OCI-LY1 (cell line): ENCODE data around the gene RBM43.
A peak's percentile ranks its signal among the peaks of the same experiment; 100 is the strongest.

ENCODE experiments used
- H2AFZ ChIP-seq: fragments of 200-600 bp; sonication (generic), shearing (Covaris generic); 2 replicates; pipeline ENCODE4 v1.6.0; 2014; ENCODE audit warnings: antibody characterized with exemption, mild to moderate bottlenecking, low read length
- H3F3A ChIP-seq: fragments of 200-600 bp; sonication (generic), shearing (Covaris generic); 2 replicates; pipeline ENCODE4 v1.6.0; 2014; ENCODE audit warnings: mild to moderate bottlenecking, antibody characterized with exemption, low read length, moderate library complexity; ENCODE audit not compliant: insufficient read depth
- H3K27ac ChIP-seq: fragments of 200-600 bp; sonication (generic); 2 replicates; pipeline ENCODE4 v1.5.1; 2014; ENCODE audit warnings: low read length, mixed run types, mild to moderate bottlenecking, low read depth; ENCODE audit not compliant: poor library complexity, severe bottlenecking
- H3K27me3 ChIP-seq: fragments of 200-600 bp; sonication (generic); 2 replicates; pipeline ENCODE4 v1.6.0; 2014; ENCODE audit warnings: antibody characterized with exemption, mild to moderate bottlenecking, low read length, moderate library complexity; ENCODE audit not compliant: insufficient read depth
- H3K36me3 ChIP-seq: fragments of 200-600 bp; sonication (generic); 2 replicates; pipeline ENCODE4 v1.6.1; 2014; ENCODE audit warnings: mild to moderate bottlenecking, antibody characterized with exemption, low read length, moderate library complexity, mixed read lengths; ENCODE audit not compliant: insufficient read depth
- H3K4me1 ChIP-seq: fragments of 200-600 bp; sonication (generic); 2 replicates; pipeline ENCODE4 v1.5.1; 2014; ENCODE audit warnings: mild to moderate bottlenecking, low read length, moderate library complexity; ENCODE audit not compliant: insufficient read depth, severe bottlenecking
- H3K4me2 ChIP-seq: fragments of 200-600 bp; sonication (generic), shearing (Covaris generic); 2 replicates; pipeline ENCODE4 v1.6.1; 2014; ENCODE audit warnings: low read length
- H3K4me3 ChIP-seq: fragments of 200-600 bp; sonication (generic); 2 replicates; pipeline ENCODE4 v1.5.1; 2014; ENCODE audit warnings: low read length, low read depth, mild to moderate bottlenecking, mixed read lengths; ENCODE audit not compliant: poor library complexity, severe bottlenecking
- H3K79me2 ChIP-seq: fragments of 200-600 bp; shearing (Covaris generic); 2 replicates; pipeline ENCODE4 v1.6.1; 2016; ENCODE audit warnings: mixed run types, low read length, mixed read lengths; ENCODE audit not compliant: insufficient read depth
- H3K9ac ChIP-seq: fragments of 200-600 bp; sonication (generic), shearing (Covaris generic); 2 replicates; pipeline ENCODE4 v1.6.1; 2014; ENCODE audit warnings: mild to moderate bottlenecking, low read length, mixed read lengths
- H3K9me2 ChIP-seq: fragments of 200-600 bp; sonication (generic), shearing (Covaris generic); 2 replicates; pipeline ENCODE4 v1.6.1; 2014; ENCODE audit warnings: low read depth, mild to moderate bottlenecking, low read length, mixed read lengths
- H3K9me3 ChIP-seq: fragments of 200-600 bp; shearing (Covaris generic); 2 replicates; pipeline ENCODE4 v1.6.1; 2014; ENCODE audit warnings: low read length, mixed read lengths
- H4K20me1 ChIP-seq: fragments of 200-600 bp; sonication (generic), shearing (Covaris generic); 2 replicates; pipeline ENCODE4 v1.6.0; 2016; ENCODE audit warnings: mild to moderate bottlenecking, low read length; ENCODE audit not compliant: insufficient read depth
- EZH2 ChIP-seq: fragments of 200-600 bp; sonication (generic), shearing (Covaris generic); IDR thresholded peaks from 2 replicates; pipeline ENCODE4 v1.8.0; 2017; ENCODE audit warnings: borderline replicate concordance, mixed run types, mild to moderate bottlenecking, antibody characterized with exemption, low read length, moderate library complexity, mixed read lengths
- TF ChIP-seq, protein P1 (sequence below): fragments of 200-600 bp; sonication (generic), shearing (Covaris generic); IDR thresholded peaks from 2 replicates; pipeline ENCODE4 v1.5.1; 2017; ENCODE audit warnings: mild to moderate bottlenecking, antibody characterized with exemption, low read length, moderate library complexity, mixed read lengths

The RBM43 gene

DNA sequence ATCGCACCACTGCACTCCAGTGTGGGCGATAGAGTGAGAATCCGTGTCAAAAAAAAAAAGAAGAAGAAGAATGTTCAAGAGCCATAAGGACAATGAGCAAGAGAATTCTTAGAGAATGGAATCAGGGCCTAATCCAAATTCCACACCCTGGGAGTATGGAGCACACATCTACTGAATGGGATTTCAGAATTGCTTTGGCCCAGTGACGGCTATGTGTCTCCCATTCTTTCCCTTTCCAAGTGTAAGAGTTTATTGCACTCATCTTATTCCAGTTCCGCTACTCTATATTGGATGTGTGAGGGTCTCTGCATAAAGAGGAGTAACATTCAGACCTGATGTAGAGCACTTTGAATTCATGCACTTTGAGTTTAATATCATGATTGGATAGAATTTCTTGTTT, 5.9 kb upstream of the RBM43 start:
- Histone ChIP-seq H4K20me1 (no peaks in the 10 kb centered on the region), H3K9ac (no peak overlapping the region), H3K27ac (no peak overlapping the region), H3K27me3 (no peaks in the 10 kb centered on the region), H3K36me3 (peaks cover 6% of the 10 kb centered on the region; the same call in 1 of the 2 replicates), H3K9me2 (no peaks in the 10 kb centered on the region), H3K4me2 (no peak overlapping the region), H2AFZ (no peak overlapping the region), H3K4me3 (no peak overlapping the region), H3F3A (no peaks in the 10 kb centered on the region), H3K4me1 (no peaks in the 10 kb centered on the region), H3K9me3 (no peaks in the 10 kb centered on the region), H3K79me2 (no peaks in the 10 kb centered on the region)
- TF ChIP-seq, protein P1, sequence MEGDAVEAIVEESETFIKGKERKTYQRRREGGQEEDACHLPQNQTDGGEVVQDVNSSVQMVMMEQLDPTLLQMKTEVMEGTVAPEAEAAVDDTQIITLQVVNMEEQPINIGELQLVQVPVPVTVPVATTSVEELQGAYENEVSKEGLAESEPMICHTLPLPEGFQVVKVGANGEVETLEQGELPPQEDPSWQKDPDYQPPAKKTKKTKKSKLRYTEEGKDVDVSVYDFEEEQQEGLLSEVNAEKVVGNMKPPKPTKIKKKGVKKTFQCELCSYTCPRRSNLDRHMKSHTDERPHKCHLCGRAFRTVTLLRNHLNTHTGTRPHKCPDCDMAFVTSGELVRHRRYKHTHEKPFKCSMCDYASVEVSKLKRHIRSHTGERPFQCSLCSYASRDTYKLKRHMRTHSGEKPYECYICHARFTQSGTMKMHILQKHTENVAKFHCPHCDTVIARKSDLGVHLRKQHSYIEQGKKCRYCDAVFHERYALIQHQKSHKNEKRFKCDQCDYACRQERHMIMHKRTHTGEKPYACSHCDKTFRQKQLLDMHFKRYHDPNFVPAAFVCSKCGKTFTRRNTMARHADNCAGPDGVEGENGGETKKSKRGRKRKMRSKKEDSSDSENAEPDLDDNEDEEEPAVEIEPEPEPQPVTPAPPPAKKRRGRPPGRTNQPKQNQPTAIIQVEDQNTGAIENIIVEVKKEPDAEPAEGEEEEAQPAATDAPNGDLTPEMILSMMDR, result no peak
- TF ChIP-seq EZH2, result no peak

DNA sequence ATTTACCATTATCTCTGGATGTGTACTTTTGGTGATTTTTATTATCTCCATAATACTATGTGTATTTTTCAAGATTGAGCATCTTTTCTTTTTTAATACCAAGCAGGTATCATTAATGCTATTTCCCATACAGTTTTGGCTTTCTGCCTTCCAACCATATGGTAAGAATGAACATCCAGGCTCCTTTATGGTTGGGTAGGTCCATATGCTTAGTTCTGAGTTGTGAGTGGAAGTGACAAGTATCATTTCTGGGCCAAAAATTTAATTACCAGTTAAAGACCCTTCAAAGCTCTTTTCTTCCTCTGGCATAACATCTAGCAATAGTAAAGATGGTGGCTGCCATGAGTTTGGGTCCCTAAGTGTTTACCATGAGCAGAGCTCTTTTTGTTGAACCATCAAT, 4.3 kb upstream of the RBM43 start:
- Histone ChIP-seq H2AFZ (no peak overlapping the region), H4K20me1 (no peaks in the 10 kb centered on the region), H3K9me2 (no peaks in the 10 kb centered on the region), H3K4me3 (no peak overlapping the region), H3K9ac (no peak overlapping the region), H3K9me3 (no peaks in the 10 kb centered on the region), H3F3A (no peaks in the 10 kb centered on the region), H3K4me1 (peaks cover 9% of the 10 kb centered on the region), H3K27ac (no peak overlapping the region), H3K4me2 (no peak overlapping the region), H3K27me3 (no peaks in the 10 kb centered on the region), H3K36me3 (peaks cover 6% of the 10 kb centered on the region; the same call in 1 of the 2 replicates), H3K79me2 (no peaks in the 10 kb centered on the region)
- TF ChIP-seq EZH2, result no peak
- TF ChIP-seq, protein P1, result no peak

DNA sequence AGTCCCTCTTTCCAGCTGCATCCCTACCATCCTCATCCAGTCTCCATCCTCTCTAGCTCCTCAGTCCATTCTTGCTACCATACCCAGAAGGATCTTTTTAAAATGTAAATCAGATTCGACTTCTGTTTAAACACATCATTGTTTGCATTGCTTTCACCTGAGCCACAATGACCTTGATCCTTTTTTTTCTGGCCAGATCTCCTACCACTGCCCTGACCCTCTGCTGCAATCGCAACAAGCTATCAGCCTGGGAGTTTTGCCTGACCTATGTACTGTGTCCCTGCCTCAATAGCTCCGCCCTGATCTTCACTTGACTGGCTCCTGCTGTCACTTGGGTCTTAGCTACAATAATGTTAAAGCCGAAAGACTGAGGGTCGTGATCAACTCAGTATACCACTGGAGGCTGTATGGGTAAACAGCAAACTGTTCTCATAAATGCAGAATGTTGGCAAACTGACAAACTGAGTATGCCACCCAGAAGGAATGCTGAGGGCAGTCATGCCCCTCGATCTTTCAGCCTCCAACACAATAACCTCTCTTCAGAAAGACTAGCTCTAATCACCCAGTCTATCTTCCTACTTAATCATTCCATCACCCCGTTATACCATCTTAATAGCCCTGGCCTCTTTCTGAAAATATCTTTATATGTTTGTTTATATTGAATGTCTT, 2.6 kb upstream of the RBM43 start:
- H3K9ac ChIP-seq, result no peak overlapping the region
- TF ChIP-seq, protein P1, result no peak
- TF ChIP-seq EZH2, result no peak
- no peaks in the 10 kb centered on the region for H3F3A ChIP-seq
- no peaks in the 10 kb centered on the region for H4K20me1 ChIP-seq
- peak overlapping the region; percentile 32; the same call in 1 of the 2 replicates for H2AFZ ChIP-seq
- no peaks in the 10 kb centered on the region for H3K27me3 ChIP-seq
- no peaks in the 10 kb centered on the region for H3K9me3 ChIP-seq
- no peaks in the 10 kb centered on the region for H3K36me3 ChIP-seq
- H3K79me2 ChIP-seq, result no peaks in the 10 kb centered on the region
- no peak overlapping the region for H3K4me2 ChIP-seq
- no peaks in the 10 kb centered on the region for H3K9me2 ChIP-seq
- no peak overlapping the region for H3K27ac ChIP-seq
- peaks cover 17% of the 10 kb centered on the region for H3K4me1 ChIP-seq
- H3K4me3 ChIP-seq, result no peak overlapping the region
